Measurements from ENCODE around the gene HDAC7.

GRCh38 chr12:47746073-47746472, 73.6 kb downstream of the HDAC7 start:
- TF ChIP-seq JUN (CRISPR knock-in tag; IDR thresholded peaks at IDR 0.05) = no peak
- no peak for TF ChIP-seq ETV6 (CRISPR knock-in tag; conservative IDR thresholded peaks at IDR 0.05)
- no peak for TF ChIP-seq SMAD1 (CRISPR knock-in tag; IDR thresholded peaks at IDR 0.05; ENCODE audit: borderline replicate concordance, low read depth)

All from HepG2 (cell line).